GM12801 (cell line): Measurements from ENCODE around the gene LCN12.

Experiments
- CTCF ChIP-seq: IDR thresholded peaks from one replicate; pipeline ENCODE4 v1.5.1; 2011; ENCODE audit warnings: control low read depth; ENCODE audit not compliant: insufficient read length; ENCODE audit errors: extremely low read depth

Gene LCN12

GRCh38 chr9:136947955-136948510 lies 4.0 kb upstream of the LCN12 start:
- TF ChIP-seq CTCF: no peak

- no peak for TF ChIP-seq CTCF
Observed at GRCh38 chr9:136949239-136949816, 2.7 kb upstream of the LCN12 start.

GRCh38 chr9:136949817-136950655 lies 2.0 kb upstream of the LCN12 start:
- no peak for TF ChIP-seq CTCF

GRCh38 chr9:136950656-136951276 lies 1.3 kb upstream of the LCN12 start:
- no peak for TF ChIP-seq CTCF

GRCh38 chr9:136952321-136952850 lies 313 bp downstream of the LCN12 start:
- no peak for TF ChIP-seq CTCF

GRCh38 chr9:136952876-136953770 lies 1.1 kb downstream of the LCN12 start:
- no peak for TF ChIP-seq CTCF
